Heart left ventricle (tissue), 16 donors: ENCODE results near the gene ARPP21. TPM values are rescaled to one million over a fixed set of nuclear protein-coding genes. Genes with fewer than 3 reads are reported as not detected.

Source experiments
- ATAC-seq, 4 donors: fragments of 200-7000 bp; cut with Tn5 transposase; one replicate each; pipeline ENCODE4 v1.9.1; 2020 to 2022; ENCODE audit warnings: moderate library complexity in 4 of 4, mild to moderate bottlenecking in 3 of 4, moderate number of reproducible peaks in 1 of 4
- DNase-seq, 5 donors: peaks; one replicate each; pipeline ENCODE4 v3.0.0-alpha.2; 2020
- H3K27ac ChIP-seq, 12 donors: fragments of 200-600 bp; sonication (generic) in 4 of 12; one replicate each; pipeline versions ENCODE4 v1.5.0 to v1.8.0; 2016 to 2022; ENCODE audit warnings: mild to moderate bottlenecking in 2 of 12
- H3K27me3 ChIP-seq, 9 donors: fragments of 200-600 bp; sonication (generic) in 2 of 9; one replicate each; pipeline versions ENCODE4 v1.5.1 to v1.8.0; 2016 to 2022; ENCODE audit warnings: mild to moderate bottlenecking in 3 of 9
- H3K36me3 ChIP-seq, 9 donors: fragments of 200-600 bp; sonication (generic) in 2 of 9; one replicate each; pipeline versions ENCODE4 v1.5.0 to v1.8.0; 2018 to 2022; ENCODE audit warnings: mild to moderate bottlenecking in 2 of 9
- H3K4me1 ChIP-seq, 12 donors: fragments of 200-600 bp; sonication (generic) in 4 of 12; one replicate each; pipeline versions ENCODE4 v1.5.0 to v1.8.0; 2016 to 2022; ENCODE audit warnings: mild to moderate bottlenecking in 3 of 12
- H3K4me3 ChIP-seq, 12 donors: fragments of 200-600 bp; sonication (generic) in 4 of 12; one replicate each; pipeline versions ENCODE4 v1.5.0 to v1.8.0; 2017 to 2022; ENCODE audit warnings: mild to moderate bottlenecking in 9 of 12, moderate library complexity in 4 of 12
- H3K9me3 ChIP-seq, 12 donors: fragments of 200-600 bp; sonication (generic) in 4 of 12; one replicate each; pipeline versions ENCODE4 v1.5.0 to v1.8.0; 2016 to 2022; ENCODE audit warnings: mild to moderate bottlenecking in 1 of 12
- POLR2A ChIP-seq, 2 donors: fragments of 450-650 bp; IDR thresholded peaks; one replicate each; pipeline ENCODE4 v1.6.1; 2017; ENCODE audit warnings: antibody characterized with exemption in 2 of 2, mild to moderate bottlenecking in 2 of 2, moderate library complexity in 2 of 2
- WGBS, 4 donors: extraction: QIAGEN DNeasy Blood & Tissue Kit in 2 of 4; methylation state at CpG; one replicate each; pipeline versions ENCODE4 v1.1.5 to v1.1.7; 2013 to 2018; 5-methylcytosine and 5-hydroxymethylcytosine counted together
- intact Hi-C, 10 donors: fragments of 100-400 bp; cut with DNase I; formaldehyde crosslinking; loops; one replicate each; pipeline versions ENCODE4 v1.11.1 to v1.14.2; 2022
- polyA plus RNA-seq, 2 donors: library from polyadenylated mRNA; stranded (reverse); fragments of 200-250 nt; gene quantifications; one replicate each; pipeline ENCODE4 v1.2.3, GENCODE V29; 2013
- total RNA-seq, 9 donors: library from RNA; depleted of rRNA in 2 of 9; stranded (reverse); fragments of >200 nt in 2 of 9; fragmentation: NEBNext Ultra II Directional in 3 of 9; extraction: Animal tissue kit (Norgen Biotek cat#: 25700) in 3 of 9; gene quantifications; one replicate each; pipeline versions ENCODE4 v1.1.0 to v1.2.4, GENCODE V29; 2016 to 2023
- TF ChIP-seq, protein P1 (sequence below), 12 donors: fragments of 200-600 bp; sonication (generic) in 4 of 12; IDR thresholded peaks; one replicate each; pipeline versions ENCODE4 v1.5.0 to v1.8.0; 2018 to 2022; ENCODE audit warnings: antibody characterized with exemption in 12 of 12, mild to moderate bottlenecking in 5 of 12
- donor health status: ischemic (EF 13 %, LVEDD 7.1; RV severe dilation, severe dysfunction).
- donor health status: healthy with polysubstance abuse.
- donor health status: DM: no; HTN: yes; CAD: no.
- donor health status: DM: no; HTN: no; CAD: no.
- donor health status: ischemic (EF 25% LVEDD 6.9; RV normal size, moderate dysfunction).
- donor health status: ischemic (EF 25% LVEDD 5.7; RV mildly dilated, moderate dysfunction).
- donor health status: healthy.
- donor health status: DM: yes; HTN: yes; CAD: no.
- donor health status: ischemic (EF 35%, LVEDD 5.7; RV mildly dilated, moderate dysfunction).
- donor health status: nonischemic (EF 11% LVEDD 7.7; RV severe dilation, severe dysfunction).
- donor health status: DM: yes; HTN: yes; CAD: no.
- donor health status: PGD.
- donor health status: ischemic (EF 29% LVEDD 5.4; RV normal size, mild dysfunction).
- donor health status: nonischemic (EF 23%, LVEDD 6.1; RV moderate dilation, normal function).

ARPP21 gene
- total and polyA plus RNA-seq, 11 donors, result 0.01 to 0.98 TPM; not detected in 9

GRCh38 chr3:35646081-35646480, 6.8 kb downstream of the ARPP21 start:
- Histone ChIP-seq H3K27ac (no peak overlapping the region), H3K27me3 (peaks cover 0 to 16% (median 7%) of the 10 kb centered on the region in 9 donors), H3K9me3 (no peaks in the 10 kb centered on the region), H3K36me3 (no peaks in the 10 kb centered on the region), H3K4me3 (no peak overlapping the region), H3K4me1 (no peaks in the 10 kb centered on the region)
- ATAC-seq (no peak), DNase-seq (no peak)
- TF ChIP-seq POLR2A (IDR thresholded peaks at IDR 0.05), result no peak
- TF ChIP-seq, protein P1, sequence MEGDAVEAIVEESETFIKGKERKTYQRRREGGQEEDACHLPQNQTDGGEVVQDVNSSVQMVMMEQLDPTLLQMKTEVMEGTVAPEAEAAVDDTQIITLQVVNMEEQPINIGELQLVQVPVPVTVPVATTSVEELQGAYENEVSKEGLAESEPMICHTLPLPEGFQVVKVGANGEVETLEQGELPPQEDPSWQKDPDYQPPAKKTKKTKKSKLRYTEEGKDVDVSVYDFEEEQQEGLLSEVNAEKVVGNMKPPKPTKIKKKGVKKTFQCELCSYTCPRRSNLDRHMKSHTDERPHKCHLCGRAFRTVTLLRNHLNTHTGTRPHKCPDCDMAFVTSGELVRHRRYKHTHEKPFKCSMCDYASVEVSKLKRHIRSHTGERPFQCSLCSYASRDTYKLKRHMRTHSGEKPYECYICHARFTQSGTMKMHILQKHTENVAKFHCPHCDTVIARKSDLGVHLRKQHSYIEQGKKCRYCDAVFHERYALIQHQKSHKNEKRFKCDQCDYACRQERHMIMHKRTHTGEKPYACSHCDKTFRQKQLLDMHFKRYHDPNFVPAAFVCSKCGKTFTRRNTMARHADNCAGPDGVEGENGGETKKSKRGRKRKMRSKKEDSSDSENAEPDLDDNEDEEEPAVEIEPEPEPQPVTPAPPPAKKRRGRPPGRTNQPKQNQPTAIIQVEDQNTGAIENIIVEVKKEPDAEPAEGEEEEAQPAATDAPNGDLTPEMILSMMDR (IDR thresholded peaks at IDR 0.05), result no peak
- intact Hi-C loops, result no loop called here
- 81 to 89% (median 85%) methylated on average over 4 of the region's 4 CpGs for WGBS, 4 donors

- H3K4me3 ChIP-seq, result no peak overlapping the region
- no peaks in the 10 kb centered on the region for H3K4me1 ChIP-seq
- TF ChIP-seq POLR2A (IDR thresholded peaks at IDR 0.05), result no peak
- WGBS, 4 donors, result 90 to 94% (median 91%) methylated on average over 4 of the region's 4 CpGs
- H3K27me3 ChIP-seq, result peaks cover 0 to 4% (median 0%) of the 10 kb centered on the region in 9 donors
- no peak overlapping the region for H3K27ac ChIP-seq
- H3K9me3 ChIP-seq, result no peaks in the 10 kb centered on the region
- ATAC-seq (no peak), DNase-seq (no peak)
- H3K36me3 ChIP-seq, result no peaks in the 10 kb centered on the region
- intact Hi-C loops, result no loop called here
Measured at GRCh38 chr3:35647461-35647860, 8.1 kb downstream of the ARPP21 start.

- no peaks in the 10 kb centered on the region for H3K4me1 ChIP-seq
- 67 to 84% (median 74%) methylated on average over 2 of the region's 2 CpGs for WGBS, 4 donors
- no peaks in the 10 kb centered on the region for H3K27me3 ChIP-seq
- intact Hi-C loops, result no loop called here
- TF ChIP-seq, protein P1 (IDR thresholded peaks at IDR 0.05), result no peak
- H3K9me3 ChIP-seq, result no peaks in the 10 kb centered on the region
- H3K27ac ChIP-seq, result no peak overlapping the region
- H3K4me3 ChIP-seq, result no peak overlapping the region
- H3K36me3 ChIP-seq, result no peaks in the 10 kb centered on the region
- ATAC-seq, result no peak
- DNase-seq, result no peak
Measured at GRCh38 chr3:35648347-35648746, 9.0 kb downstream of the ARPP21 start.

DNA sequence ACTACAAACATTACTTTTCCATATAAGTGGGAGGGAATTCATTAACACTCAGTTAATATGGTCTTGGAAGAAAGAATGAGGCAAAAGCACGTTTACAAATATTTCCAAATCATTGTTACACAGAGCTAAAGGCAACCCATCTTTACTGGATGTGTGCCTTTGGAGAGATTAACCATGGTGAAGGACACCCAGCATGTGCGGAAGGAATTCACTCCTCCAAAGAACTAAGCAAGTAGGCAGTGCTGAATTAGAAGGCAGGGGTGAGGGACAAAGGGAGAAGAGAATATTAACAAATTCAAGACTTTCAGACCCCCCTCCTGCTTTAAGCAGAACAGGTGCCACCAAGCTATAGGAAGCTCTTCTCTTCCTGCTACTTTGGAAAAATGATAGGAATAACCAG, 10.1 kb downstream of the ARPP21 start:
- intact Hi-C loops, result no loop called here
- no peaks in the 10 kb centered on the region for H3K36me3 ChIP-seq
- no peak for TF ChIP-seq POLR2A (IDR thresholded peaks at IDR 0.05)
- TF ChIP-seq, protein P1 (IDR thresholded peaks at IDR 0.05), result no peak
- DNase-seq (no peak), ATAC-seq (no peak)
- no peaks in the 10 kb centered on the region for H3K4me1 ChIP-seq
- no peak overlapping the region for H3K27ac ChIP-seq
- H3K9me3 ChIP-seq, result no peaks in the 10 kb centered on the region
- H3K4me3 ChIP-seq, result no peak overlapping the region
- no peaks in the 10 kb centered on the region for H3K27me3 ChIP-seq
- WGBS, 4 donors, result 80 to 83% (median 81%) methylated on average over 2 of the region's 2 CpGs

DNA sequence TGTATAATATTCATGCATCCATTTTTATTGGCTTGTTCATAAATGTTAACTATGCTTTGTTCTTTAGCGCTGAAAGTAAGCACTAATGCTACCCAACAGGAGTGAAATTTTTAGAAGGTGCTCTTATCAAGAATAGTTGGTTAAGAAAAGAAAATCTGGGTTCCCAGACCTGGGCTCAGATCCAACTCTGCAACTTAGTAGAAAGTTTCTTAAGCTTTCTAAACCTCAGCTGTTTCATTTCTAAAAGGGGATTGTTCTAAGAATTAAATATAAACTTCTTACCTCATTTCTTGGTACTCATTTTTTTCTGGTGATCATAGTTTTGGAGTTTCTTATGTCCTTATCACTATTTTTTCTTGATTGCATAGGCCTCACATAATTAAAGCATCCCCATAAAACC, 12.1 kb downstream of the ARPP21 start:
- intact Hi-C loops, result no loop called here
- Histone ChIP-seq H3K4me3 (no peak overlapping the region), H3K9me3 (no peaks in the 10 kb centered on the region), H3K27me3 (no peaks in the 10 kb centered on the region), H3K4me1 (no peaks in the 10 kb centered on the region), H3K36me3 (no peaks in the 10 kb centered on the region), H3K27ac (no peak overlapping the region)
- WGBS, 4 donors, result 76 to 93% (median 85%) methylated on average over 1 of the region's 1 CpG
- no peak for ATAC-seq
- TF ChIP-seq, protein P1 (IDR thresholded peaks at IDR 0.05), result no peak
- TF ChIP-seq POLR2A (IDR thresholded peaks at IDR 0.05), result no peak
- no peak for DNase-seq
